Hematopoietic multipotent progenitor cell treated with erythropoietin and hydrocortisone succinate and interleukin-3 and kit ligand, for 4 days (in vitro differentiated cells): ENCODE measurements around the gene ASCL3.
"Not testable (repeated sequence)": the region's sequence is repeated elsewhere in the genome, so short reads cannot be mapped to it uniquely, and the experiment has no call there.

ENCODE experiments used
- DNase-seq: peaks from one replicate; pipeline ENCODE4 v3.0.0-alpha.2; 2015

The ASCL3 gene

GRCh38 chr11:8908099-8908498 is 34.7 kb downstream of the ASCL3 start:
- DNase-seq: no peak

GRCh38 chr11:8907116-8907515 is 35.7 kb downstream of the ASCL3 start:
- DNase-seq: no peak

- DNase-seq: no peak
These were observed 37.2 kb downstream of the ASCL3 start for GRCh38 chr11:8905528-8906165.

DNA sequence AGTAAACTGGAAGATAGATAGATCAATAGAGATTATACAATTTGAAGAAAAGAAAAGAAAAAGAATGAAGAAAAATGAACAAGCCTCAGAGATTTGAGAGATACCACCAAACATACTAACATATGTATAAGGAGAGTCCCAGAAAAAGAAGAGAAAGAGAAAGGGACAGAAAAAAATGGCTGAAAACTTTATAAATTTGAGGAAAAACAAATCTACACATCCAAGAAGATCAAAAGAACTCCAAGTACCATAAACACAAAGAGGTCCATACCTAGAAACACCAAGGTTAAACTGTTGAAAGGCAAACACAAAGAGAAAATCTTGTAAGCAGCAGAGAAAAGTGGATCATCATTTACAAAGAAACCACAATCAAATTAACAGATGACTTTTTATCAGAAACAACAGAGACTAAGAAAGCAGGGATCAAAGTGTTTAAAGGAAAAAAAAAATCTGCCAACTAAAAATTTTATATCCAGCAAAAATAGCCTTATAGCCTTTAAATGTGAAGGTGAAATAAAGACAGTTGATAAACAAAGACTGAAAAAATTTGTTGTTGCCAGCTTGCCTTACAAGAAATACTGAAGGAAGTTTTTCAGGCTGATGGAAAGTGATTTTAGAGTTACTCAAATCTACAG is 43.6 kb downstream of the ASCL3 start:
- DNase-seq: no peak

DNA sequence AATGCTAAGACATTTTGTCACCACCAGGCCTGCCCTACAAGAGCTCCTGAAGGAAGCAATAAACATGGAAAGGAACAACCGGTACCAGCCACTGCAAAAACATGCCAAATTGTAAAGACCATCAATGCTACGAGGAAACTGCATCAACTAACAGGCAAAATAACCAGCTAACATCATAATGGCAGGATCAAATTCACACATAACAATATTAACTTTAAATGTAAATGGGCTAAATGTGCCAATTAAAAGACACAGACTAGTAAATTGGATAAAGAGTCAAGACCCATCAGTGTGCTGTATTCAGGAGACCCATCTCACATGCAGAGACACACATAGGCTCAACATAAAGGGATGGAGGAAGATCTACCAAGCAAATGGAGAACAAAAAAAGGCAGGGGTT is 51.6 kb downstream of the ASCL3 start:
- DNase-seq: not testable (repeated sequence)
